Liver (tissue), 9 donors: ENCODE data around the gene MTMR10. TPM values are rescaled to one million over a fixed set of nuclear protein-coding genes. Genes with fewer than 3 reads are reported as not detected.

Experiments used
- DNase-seq: peaks from one replicate; pipeline ENCODE4 v3.0.0-alpha.2; 2017; ENCODE audit warnings: low spot score
- H3K27ac ChIP-seq, 2 donors: one replicate each; pipeline ENCODE4 v1.7.0; 2013; ENCODE audit warnings: inconsistent platforms in 2 of 2, low read length in 2 of 2, control low read depth in 1 of 2, low read depth in 1 of 2, mild to moderate bottlenecking in 1 of 2
- H3K27me3 ChIP-seq, 4 donors: one replicate each; pipeline versions ENCODE4 v1.6.1 to v1.7.0; 2013; ENCODE audit warnings: low read length in 3 of 4, inconsistent platforms in 1 of 4, mild to moderate bottlenecking in 1 of 4, moderate library complexity in 1 of 4; ENCODE audit not compliant: control insufficient read depth in 4 of 4, insufficient read depth in 4 of 4
- H3K36me3 ChIP-seq, 4 donors: one replicate each; pipeline versions ENCODE4 v1.6.1 to v1.7.0; 2013; ENCODE audit warnings: low read length in 3 of 4, mild to moderate bottlenecking in 3 of 4, low read depth in 1 of 4, moderate library complexity in 1 of 4; ENCODE audit not compliant: control insufficient read depth in 4 of 4, insufficient read depth in 3 of 4
- H3K4me1 ChIP-seq, 4 donors: one replicate each; pipeline versions ENCODE4 v1.6.1 to v1.7.0; 2013; ENCODE audit warnings: low read length in 3 of 4, mild to moderate bottlenecking in 3 of 4, moderate library complexity in 1 of 4; ENCODE audit not compliant: control insufficient read depth in 4 of 4, insufficient read depth in 4 of 4
- H3K4me3 ChIP-seq, 3 donors: one replicate each; pipeline versions ENCODE4 v1.6.1 to v1.7.0; 2013; ENCODE audit warnings: low read length in 3 of 3, control low read depth in 1 of 3, low read depth in 1 of 3, mild to moderate bottlenecking in 1 of 3
- H3K9ac ChIP-seq, 2 donors: one replicate each; pipeline ENCODE4 v1.7.0; 2013; ENCODE audit warnings: low read length in 2 of 2, mild to moderate bottlenecking in 2 of 2, moderate library complexity in 2 of 2, control low read depth in 1 of 2, low read depth in 1 of 2
- H3K9me3 ChIP-seq, 4 donors: one replicate each; pipeline versions ENCODE4 v1.6.1 to v1.7.0; 2013; ENCODE audit warnings: low read length in 3 of 4; ENCODE audit not compliant: control insufficient read depth in 4 of 4
- CTCF ChIP-seq: fragments of 150-350 bp; IDR thresholded peaks from 2 replicates; pipeline ENCODE4 v1.5.1; 2017; ENCODE audit warnings: improper control_type of control experiment, low read depth, low read length; ENCODE audit not compliant: missing input control
- EGR1 ChIP-seq, 2 donors: IDR thresholded peaks; 2 replicates each; pipeline ENCODE4 v1.6.1; 2016 to 2018; ENCODE audit warnings: antibody characterized with exemption in 2 of 2, low read depth in 2 of 2
- FOXA1 ChIP-seq: IDR thresholded peaks from 2 replicates; pipeline ENCODE4 v1.6.1; 2016; ENCODE audit warnings: antibody characterized with exemption
- FOXA2 ChIP-seq: IDR thresholded peaks from 2 replicates; pipeline ENCODE4 v1.6.1; 2016; ENCODE audit warnings: antibody characterized with exemption
- GABPA ChIP-seq, 2 donors: IDR thresholded peaks in 1 of 2; conservative IDR thresholded peaks in 1 of 2; 2 replicates each; pipeline ENCODE4 v1.6.1; 2016; ENCODE audit warnings: antibody characterized with exemption in 2 of 2, mild to moderate bottlenecking in 1 of 2, moderate library complexity in 1 of 2
- HNF4A ChIP-seq, 2 donors: conservative IDR thresholded peaks; 2 replicates each; pipeline ENCODE4 v1.6.1; 2016; ENCODE audit warnings: antibody characterized with exemption in 2 of 2, mild to moderate bottlenecking in 2 of 2
- HNF4G ChIP-seq: IDR thresholded peaks from 2 replicates; pipeline ENCODE4 v1.6.1; 2016; ENCODE audit warnings: antibody characterized with exemption
- JUND ChIP-seq, 2 donors: IDR thresholded peaks; 2 replicates each; pipeline ENCODE4 v1.6.1; 2016; ENCODE audit warnings: antibody characterized with exemption in 2 of 2
- MAX ChIP-seq: IDR thresholded peaks from 2 replicates; pipeline ENCODE4 v1.6.1; 2016; ENCODE audit warnings: antibody characterized with exemption
- NR2F2 ChIP-seq: IDR thresholded peaks from 2 replicates; pipeline ENCODE4 v1.6.1; 2016; ENCODE audit warnings: antibody characterized with exemption
- RAD21 ChIP-seq, 2 donors: IDR thresholded peaks; 2 replicates each; pipeline ENCODE4 v1.6.1; 2016; ENCODE audit warnings: antibody characterized with exemption in 2 of 2, mild to moderate bottlenecking in 2 of 2
- RXRA ChIP-seq, 2 donors: IDR thresholded peaks; 2 replicates each; pipeline ENCODE4 v1.6.1; 2017 to 2018; ENCODE audit warnings: antibody characterized with exemption in 2 of 2, mild to moderate bottlenecking in 1 of 2
- SP1 ChIP-seq: IDR thresholded peaks from 2 replicates; pipeline ENCODE4 v1.6.1; 2018; ENCODE audit warnings: antibody characterized with exemption, mild to moderate bottlenecking
- TAF1 ChIP-seq: conservative IDR thresholded peaks from 2 replicates; pipeline ENCODE4 v1.6.1; 2016; ENCODE audit warnings: antibody characterized with exemption, mild to moderate bottlenecking
- YY1 ChIP-seq: IDR thresholded peaks from 2 replicates; pipeline ENCODE4 v1.6.1; 2016; ENCODE audit warnings: antibody characterized with exemption, mild to moderate bottlenecking
- ZBTB33 ChIP-seq: IDR thresholded peaks from 2 replicates; pipeline ENCODE4 v1.6.1; 2016; ENCODE audit warnings: antibody characterized with exemption
- whole genome bisulfite sequencing: extraction: QIAGEN DNeasy Blood & Tissue Kit; methylation state at CpG from one replicate; pipeline ENCODE4 v1.1.7; 2013; 5-methylcytosine and 5-hydroxymethylcytosine counted together
- polyA plus RNA-seq, 2 donors: library from polyadenylated mRNA; stranded (reverse) in 1 of 2; unstranded in 1 of 2; fragments of 200-250 nt in 1 of 2; fragments of >200 nt in 1 of 2; fragmentation: Nextera tagmentation in 1 of 2; extraction: Ambion mirVana in 1 of 2; gene quantifications; one replicate each; pipeline versions ENCODE4 v1.2.1 to v1.2.3, GENCODE V29; 2013 to 2015
- total RNA-seq, 2 donors: library from RNA; depleted of rRNA; stranded (reverse); fragments of >200 nt; gene quantifications; one replicate each; pipeline ENCODE4 v1.2.3, GENCODE V29; 2014
- TF ChIP-seq, protein P1 (sequence below): IDR thresholded peaks from 2 replicates; pipeline ENCODE4 v1.6.1; 2016; ENCODE audit warnings: antibody characterized with exemption
- donor health status: healthy.
- donor health status: healthy.
- donor health status: healthy.
- donor health status: healthy.
- donor health status: healthy.

Gene MTMR10
- total and polyA plus RNA-seq, 4 donors: 8.7 to 31.3 (median 13.6) TPM

GRCh38 chr15:31035610-31036009 is 44.2 kb upstream of the MTMR10 start:
- 91% methylated on average over 7 of the region's 7 CpGs for WGBS
- DNase-seq: no peak
- Histone ChIP-seq H3K4me1 (no peaks in the 10 kb centered on the region), H3K36me3 (no peaks in the 10 kb centered on the region), H3K9me3 (no peaks in the 10 kb centered on the region), H3K27ac (no peak overlapping the region), H3K4me3 (no peak overlapping the region), H3K27me3 (no peaks in the 10 kb centered on the region), H3K9ac (no peak overlapping the region)
- no peak for TF ChIP-seq SP1
- no peak for TF ChIP-seq FOXA1
- TF ChIP-seq, protein P1, sequence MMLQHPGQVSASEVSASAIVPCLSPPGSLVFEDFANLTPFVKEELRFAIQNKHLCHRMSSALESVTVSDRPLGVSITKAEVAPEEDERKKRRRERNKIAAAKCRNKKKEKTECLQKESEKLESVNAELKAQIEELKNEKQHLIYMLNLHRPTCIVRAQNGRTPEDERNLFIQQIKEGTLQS: no peak
- no peak for TF ChIP-seq JUND (IDR thresholded peaks at IDR 0.05)
- TF ChIP-seq GABPA (IDR thresholded peaks at IDR 0.05 in 1 of 2, conservative IDR thresholded peaks at IDR 0.05 in 1 of 2): no peak
- TF ChIP-seq ZBTB33: no peak
- TF ChIP-seq MAX: no peak
- TF ChIP-seq HNF4A (conservative IDR thresholded peaks at IDR 0.05): no peak
- no peak for TF ChIP-seq RAD21 (IDR thresholded peaks at IDR 0.05)
- TF ChIP-seq YY1: no peak
- TF ChIP-seq TAF1: no peak

DNA sequence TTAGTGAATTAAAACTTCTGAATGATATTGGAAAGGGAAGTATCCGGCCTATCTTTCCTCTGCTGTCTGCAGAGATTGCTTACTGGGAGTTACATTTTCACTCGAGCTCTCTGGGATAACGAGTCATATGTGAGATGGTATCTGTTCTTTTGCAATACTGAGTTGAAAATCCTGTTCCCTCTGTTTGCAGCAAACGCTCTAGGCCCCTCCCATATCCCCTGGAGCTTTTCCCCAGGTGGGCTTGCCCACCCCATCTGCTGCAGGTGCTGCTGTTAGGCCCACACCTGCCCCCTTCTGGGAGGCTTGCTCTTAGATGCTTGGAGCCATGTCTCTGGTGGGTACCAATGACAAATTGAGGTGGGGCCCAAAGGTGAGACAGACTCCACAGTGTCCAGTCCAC is 42.7 kb upstream of the MTMR10 start:
- WGBS: 59% methylated on average over 4 of the region's 4 CpGs
- Histone ChIP-seq H3K4me1 (no peaks in the 10 kb centered on the region), H3K4me3 (no peak overlapping the region), H3K36me3 (no peaks in the 10 kb centered on the region), H3K9ac (no peak overlapping the region), H3K9me3 (no peaks in the 10 kb centered on the region), H3K27me3 (no peaks in the 10 kb centered on the region), H3K27ac (no peak overlapping the region)
- DNase-seq: no peak
- TF ChIP-seq EGR1 (IDR thresholded peaks at IDR 0.05; ENCODE audit: low read depth in 2 of 2): no peak
- no peak for TF ChIP-seq JUND (IDR thresholded peaks at IDR 0.05)
- no peak for TF ChIP-seq YY1
- TF ChIP-seq HNF4G: no peak
- TF ChIP-seq FOXA1: no peak
- no peak for TF ChIP-seq ZBTB33
- no peak for TF ChIP-seq FOXA2
- no peak for TF ChIP-seq CTCF
- no peak for TF ChIP-seq RXRA (IDR thresholded peaks at IDR 0.05)
- no peak for TF ChIP-seq RAD21 (IDR thresholded peaks at IDR 0.05)
- TF ChIP-seq TAF1: no peak
- no peak for TF ChIP-seq GABPA (IDR thresholded peaks at IDR 0.05 in 1 of 2, conservative IDR thresholded peaks at IDR 0.05 in 1 of 2)
- no peak for TF ChIP-seq HNF4A (conservative IDR thresholded peaks at IDR 0.05)
- no peak for TF ChIP-seq NR2F2
- TF ChIP-seq, protein P1: no peak
